ENCODE data around the gene IFITM2.

DNA sequence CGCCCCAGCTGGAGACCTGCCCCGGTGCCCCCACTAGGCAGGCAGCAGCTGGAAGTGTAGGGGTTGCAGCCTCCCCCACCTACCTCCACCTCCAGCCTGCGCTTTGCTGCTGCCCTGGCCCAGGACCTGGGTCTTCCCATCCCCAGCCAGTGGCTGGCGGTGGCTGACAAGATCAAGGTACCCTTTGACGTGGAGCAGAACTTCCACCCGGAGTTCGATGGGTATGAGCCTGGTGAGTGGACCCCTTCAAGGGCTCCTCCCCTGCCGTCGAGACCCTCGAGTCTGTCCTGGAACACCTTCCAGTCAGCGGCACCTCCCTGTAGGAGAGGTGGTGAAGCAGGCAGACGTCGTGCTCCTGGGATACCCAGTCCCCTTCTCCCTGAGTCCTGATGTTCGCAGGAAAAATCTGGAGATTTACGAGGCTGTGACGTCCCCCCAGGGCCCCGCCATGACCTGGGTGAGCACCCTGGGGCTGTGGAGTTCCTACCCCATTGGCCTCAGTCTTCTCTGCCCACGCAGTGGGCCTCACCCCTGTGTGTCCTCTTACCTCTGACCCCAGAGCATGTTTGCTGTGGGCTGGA is 14.3 kb upstream of the IFITM2 start:
- TF ChIP-seq CTCF (IDR thresholded peaks at IDR 0.05), result no peak
- TF ChIP-seq POLR2A (IDR thresholded peaks at IDR 0.05), result no peak
- no peak for TF ChIP-seq POLR2AphosphoS5 (IDR thresholded peaks at IDR 0.05)

All from gastroesophageal sphincter (tissue), 3 donors.